ENCODE data around the gene STIM1. TPM values are rescaled to one million over a fixed set of nuclear protein-coding genes. Genes with fewer than 3 reads are reported as not detected.

Gene STIM1
- total RNA-seq, 1 experiment from 2014 or later, result 15.2 TPM

- Histone ChIP-seq H4K91ac (ENCODE audit: insufficient read length, low read depth, low read length) (no peak overlapping the region), H3K4me2 (ENCODE audit: insufficient read depth, insufficient read length, low read length) (no peak overlapping the region), H3K23me2 (ENCODE audit: insufficient read length, low read depth, low read length, poor library complexity, severe bottlenecking) (no peaks in the 10 kb centered on the region), H2BK120ac (ENCODE audit: low read depth, low read length, poor library complexity, severe bottlenecking) (no peak overlapping the region), H3K14ac (ENCODE audit: insufficient read depth, low read length) (no peak overlapping the region), H2AK5ac (ENCODE audit: insufficient read length, low read length) (no peak overlapping the region), H2AFZ (ENCODE audit: low read length) (no peak overlapping the region), H3K9ac (ENCODE audit: extremely low read depth, insufficient read length, low read length) (no peak overlapping the region), H2BK20ac (ENCODE audit: low read depth, low read length, poor library complexity, severe bottlenecking) (no peak overlapping the region), H3K56ac (ENCODE audit: insufficient read length, low read depth, low read length) (no peak overlapping the region), H3K23ac (ENCODE audit: insufficient read length, low read depth, low read length) (no peak overlapping the region), H4K8ac (replicated peaks; ENCODE audit: insufficient read length, low read depth, low read length) (no peak overlapping the region), H3K4ac (ENCODE audit: low read depth, low read length) (no peak overlapping the region), H2BK15ac (ENCODE audit: low read depth, low read length) (no peak overlapping the region), H3T11ph (ENCODE audit: low read length) (no peak overlapping the region), H4K5ac (ENCODE audit: insufficient read length, low read depth, low read length) (no peak overlapping the region), H3K27ac (ENCODE audit: insufficient read length, low read depth, low read length) (no peak overlapping the region), H2BK12ac (ENCODE audit: insufficient read length, low read depth, low read length) (no peak overlapping the region), H3K79me2 (ENCODE audit: insufficient read depth, low read length) (no peaks in the 10 kb centered on the region), H2BK5ac (ENCODE audit: insufficient read length, low read length) (no peak overlapping the region), H3K4me1 (ENCODE audit: insufficient read depth, low read length) (no peaks in the 10 kb centered on the region), H3K18ac (ENCODE audit: insufficient read length, low read depth, low read length) (no peak overlapping the region), H3K79me1 (ENCODE audit: insufficient read depth, low read depth, low read length, poor library complexity, severe bottlenecking) (no peaks in the 10 kb centered on the region), H3K27me3 (ENCODE audit: insufficient read depth, low read length) (no peaks in the 10 kb centered on the region; the same call in 1 of the 2 replicates), H4K20me1 (ENCODE audit: control insufficient read depth, insufficient read depth, insufficient read length) (no peaks in the 10 kb centered on the region), H3K9me3 (ENCODE audit: control insufficient read depth, low read depth, low read length) (no peaks in the 10 kb centered on the region)
- H3K4me3 Mint-ChIP-seq, result no peak overlapping the region
- H3K27ac Mint-ChIP-seq, result no peak overlapping the region
- H3K9me3 Mint-ChIP-seq, result no peaks in the 10 kb centered on the region
- DNase-seq, result no peak
- H3K27me3 Mint-ChIP-seq (ENCODE audit: low read depth), result no peaks in the 10 kb centered on the region
- peaks cover 16 to 19% of the 10 kb centered on the region in 2 experiments for H3K4me1 Mint-ChIP-seq
- TF ChIP-seq CTCF (conservative IDR thresholded peaks at IDR 0.05), result no peak
- WGBS (ENCODE audit: extremely low coverage, insufficient read length, low lambda C conversion rate), result no CpG with 5 or more reads among the region's 2 CpGs
- peaks cover 0 to 2% (median 0%) of the 10 kb centered on the region in 3 experiments; a peak in 1 of 7 replicates for H3K36me3 Mint-ChIP-seq (ENCODE audit: insufficient read depth in 1 of 3, low read depth in 3 of 3)
Observed at GRCh38 chr11:3873712-3874349, 18.4 kb downstream of the STIM1 start.

Measured in H9 (cell line).